NCI-H1092 (cell line): ENCODE measurements around the gene ZNFX1.
"Not testable (repeated sequence)": the region's sequence is repeated elsewhere in the genome, so short reads cannot be mapped to it uniquely, and the experiment has no call there.

Source experiments
- DNase-seq: peaks from one replicate; lab custom pipeline; 2025; lab: John Stamatoyannopoulos, UW

ZNFX1 gene

GRCh38 chr20:49210101-49210756 is 67.6 kb downstream of the ZNFX1 start:
- no peak for DNase-seq

- no peak for DNase-seq
Observed at GRCh38 chr20:49207076-49207475, 70.8 kb downstream of the ZNFX1 start.

- no peak for DNase-seq
Observed at GRCh38 chr20:49203746-49204145, 74.1 kb downstream of the ZNFX1 start.

- no peak for DNase-seq
Observed at GRCh38 chr20:49203011-49203410, 74.8 kb downstream of the ZNFX1 start.

GRCh38 chr20:49199729-49200293 is 78.0 kb downstream of the ZNFX1 start:
- no peak for DNase-seq

- DNase-seq, result not testable (repeated sequence)
Observed at GRCh38 chr20:49192944-49193518, 84.8 kb downstream of the ZNFX1 start.
